HG03060 (cell line): ENCODE data around the gene ACTR1B.
"Not testable (repeated sequence)": the region's sequence is repeated elsewhere in the genome, so short reads cannot be mapped to it uniquely, and the experiment has no call there.

Experiments used
- ATAC-seq: cut with Tn5 transposase; IDR thresholded peaks from one replicate; pipeline ENCODE4 v1.9.1; 2021; ENCODE audit warnings: low read depth, moderate number of reproducible peaks; ENCODE audit not compliant: unreplicated experiment

Gene ACTR1B

GRCh38 chr2:97618939-97619827, 44.7 kb downstream of the ACTR1B start:
- ATAC-seq = not testable (repeated sequence)

GRCh38 chr2:97617911-97618310, 45.9 kb downstream of the ACTR1B start:
- no peak for ATAC-seq

- not testable (repeated sequence) for ATAC-seq
These were observed 48.1 kb downstream of the ACTR1B start for GRCh38 chr2:97615746-97616145.

- not testable (repeated sequence) for ATAC-seq
These were observed 51.9 kb downstream of the ACTR1B start for GRCh38 chr2:97611895-97612294.

GRCh38 chr2:97608745-97609144, 55.1 kb downstream of the ACTR1B start:
- ATAC-seq = not testable (repeated sequence)
